HCT116 (cell line): ENCODE measurements around the gene GLRX. TPM values are rescaled to one million over a fixed set of nuclear protein-coding genes. Genes with fewer than 3 reads are reported as not detected.
"Not testable (repeated sequence)": the region's sequence is repeated elsewhere in the genome, so short reads cannot be mapped to it uniquely, and the experiment has no call there.

Source experiments
- ATAC-seq: fragments of 200-7000 bp; cut with Tn5 transposase; 2 replicates; pipeline ENCODE4 v1.9.1; 2020; ENCODE audit warnings: mild to moderate bottlenecking, moderate library complexity
- BruUV-seq: library from RNA; stranded (reverse); fragments of 400-500 nt; replicated peaks from 2 replicates; lab custom pipeline; 2021; lab: Mats Ljungman, UMichigan
- CTCF ChIA-PET: fragments of 300-600 bp; sonication (Branson Sonifier 250); formaldehyde crosslinking; loops from one replicate; lab custom pipeline; 2021; ENCODE audit warnings: antibody characterized with exemption; lab: Charles Lee
- POLR2A ChIA-PET: fragments of 300-600, 350-600 bp; sonication (Branson Sonifier 250); formaldehyde crosslinking; loops from one replicate; lab custom pipeline; 2021; ENCODE audit warnings: antibody characterized with exemption; lab: Charles Lee
- RAD21 ChIA-PET, 2 experiments: fragments of 300-600 bp; sonication (Branson Sonifier 250); formaldehyde crosslinking; loops; one replicate each; lab custom pipeline; 2023; ENCODE audit warnings: low total read pairs in 2 of 2; ENCODE audit not compliant: uncharacterized antibody in 2 of 2, unreplicated experiment in 2 of 2, low non-redundant PET in 1 of 2; lab: Charles Lee
- DNase-seq: peaks from one replicate; pipeline ENCODE4 v3.0.0-alpha.2; 2010; ENCODE audit warnings: low read depth, low spot score
- H2AFZ ChIP-seq: fragments of 200-600 bp; shearing (Covaris generic), sonication (generic); 2 replicates; pipeline ENCODE4 v1.6.1; 2017; ENCODE audit warnings: low read depth, mixed run types, mixed read lengths, antibody characterized with exemption, low read length; ENCODE audit not compliant: poor library complexity, severe bottlenecking
- H3K27ac ChIP-seq: 2 replicates; pipeline ENCODE4 v1.5.1; 2012; ENCODE audit warnings: low read depth, low read length
- H3K27me3 ChIP-seq: fragments of 200-600 bp; sonication (generic); 2 replicates; pipeline ENCODE4 v1.6.1; 2016; ENCODE audit warnings: mixed run types, low read length, mixed read lengths; ENCODE audit not compliant: insufficient read depth
- H3K36me3 ChIP-seq, 2 experiments: fragments of 200-500 bp in 1 of 2; fragments of 200-600 bp in 1 of 2; sonication (Bioruptor generic) in 1 of 2; sonication (generic) in 1 of 2; 2 replicates each; pipeline versions ENCODE4 v1.5.1 to v1.6.1; 2014 to 2016; ENCODE audit warnings: low read length in 2 of 2, inconsistent platforms in 1 of 2, mixed read lengths in 1 of 2, mixed run types in 1 of 2; ENCODE audit not compliant: insufficient read depth in 2 of 2, control insufficient read depth in 1 of 2
- H3K4me1 ChIP-seq, 2 experiments: fragments of 200-600 bp in 1 of 2; sonication (generic) in 1 of 2; 2 replicates each; pipeline versions ENCODE4 v1.5.1 to v1.6.1; 2012 to 2017; ENCODE audit warnings: low read length in 2 of 2, inconsistent platforms in 1 of 2, mild to moderate bottlenecking in 1 of 2, mixed read lengths in 1 of 2, mixed run types in 1 of 2, moderate library complexity in 1 of 2; ENCODE audit not compliant: insufficient read depth in 2 of 2, control insufficient read depth in 1 of 2
- H3K4me2 ChIP-seq: fragments of 200-600 bp; sonication (generic); 2 replicates; pipeline ENCODE4 v1.6.1; 2017; ENCODE audit warnings: mixed run types, low read length, mixed read lengths
- H3K4me3 ChIP-seq, 2 experiments: fragments of 200-600 bp in 1 of 2; sonication (generic) in 1 of 2; replicated peaks in 1 of 2; 2 replicates each; pipeline ENCODE4 v1.5.1; 2011 to 2016; ENCODE audit warnings: low read length in 2 of 2, control low read depth in 1 of 2, low read depth in 1 of 2, mild to moderate bottlenecking in 1 of 2, mixed read lengths in 1 of 2, mixed run types in 1 of 2
- H3K79me2 ChIP-seq: fragments of 200-600 bp; sonication (generic); 2 replicates; pipeline ENCODE4 v1.6.1; 2017; ENCODE audit warnings: mild to moderate bottlenecking, mixed run types, low read length, moderate library complexity, mixed read lengths; ENCODE audit not compliant: insufficient read depth
- H3K9ac ChIP-seq: fragments of 200-600 bp; sonication (generic); 2 replicates; pipeline ENCODE4 v1.6.1; 2016; ENCODE audit warnings: low read length, mixed read lengths
- H3K9me2 ChIP-seq: fragments of 200-600 bp; sonication (generic), shearing (Covaris generic); 2 replicates; pipeline ENCODE4 v1.6.1; 2017; ENCODE audit warnings: mixed run types, mild to moderate bottlenecking, moderate library complexity; ENCODE audit not compliant: insufficient read depth
- H3K9me3 ChIP-seq, 2 experiments: fragments of 200-500 bp in 1 of 2; fragments of 200-600 bp in 1 of 2; sonication (Bioruptor generic) in 1 of 2; sonication (generic) in 1 of 2; 2 replicates each; pipeline ENCODE4 v1.6.1; 2014 to 2017; ENCODE audit warnings: low read length in 2 of 2, mixed read lengths in 2 of 2, inconsistent platforms in 1 of 2, low read depth in 1 of 2, mild to moderate bottlenecking in 1 of 2, mixed run types in 1 of 2, moderate library complexity in 1 of 2; ENCODE audit not compliant: control insufficient read depth in 1 of 2, insufficient read depth in 1 of 2
- H4K20me1 ChIP-seq: fragments of 200-600 bp; sonication (generic), shearing (Covaris generic); 2 replicates; pipeline ENCODE4 v1.6.1; 2017; ENCODE audit warnings: mixed run types, mild to moderate bottlenecking, moderate library complexity; ENCODE audit not compliant: insufficient read depth
- EGR1 ChIP-seq: IDR thresholded peaks from 2 replicates; pipeline ENCODE4 v1.6.1; 2012; ENCODE audit warnings: low read depth
- ELF1 ChIP-seq: IDR thresholded peaks from 2 replicates; pipeline ENCODE4 v1.6.1; 2012; ENCODE audit warnings: low read depth, borderline replicate concordance
- EZH2 ChIP-seq: fragments of 200-600 bp; sonication (generic); IDR thresholded peaks from 2 replicates; pipeline ENCODE4 v1.6.1; 2017; ENCODE audit warnings: antibody characterized with exemption, mixed run types
- EZH2phosphoT487 ChIP-seq: fragments of 200-600 bp; IDR thresholded peaks from 2 replicates; pipeline ENCODE4 v1.6.1; 2018; ENCODE audit warnings: antibody characterized with exemption, borderline replicate concordance
- FOSL1 ChIP-seq: IDR thresholded peaks from 2 replicates; pipeline ENCODE4 v1.6.1; 2012; ENCODE audit warnings: low read depth
- JUND ChIP-seq: IDR thresholded peaks from 2 replicates; pipeline ENCODE4 v1.6.1; 2012
- RAD21 ChIP-seq: IDR thresholded peaks from 2 replicates; pipeline ENCODE4 v1.6.1; 2012; ENCODE audit warnings: low read depth, mild to moderate bottlenecking
- SRF ChIP-seq: IDR thresholded peaks from 2 replicates; pipeline ENCODE4 v1.6.1; 2012; ENCODE audit warnings: low read depth
- YY1 ChIP-seq: IDR thresholded peaks from 2 replicates; pipeline ENCODE4 v1.6.1; 2011; ENCODE audit warnings: low read length, low read depth, moderate library complexity, mild to moderate bottlenecking; ENCODE audit not compliant: insufficient replicate concordance; ENCODE audit errors: extremely low read depth
- ZFX ChIP-seq: fragments of 450-650 bp; IDR thresholded peaks from 2 replicates; pipeline ENCODE4 v1.6.1; 2017
- ZNF274 ChIP-seq: fragments of 200-500 bp; sonication (Bioruptor generic); IDR thresholded peaks from 2 replicates; pipeline ENCODE4 v1.6.1; 2014; ENCODE audit warnings: mild to moderate bottlenecking, low read depth, low read length, inconsistent platforms
- intact Hi-C: fragments of 100-400 bp; cut with micrococcal nuclease; formaldehyde crosslinking; loops from 2 replicates; pipeline ENCODE4 v1.10.0; 2022
- total RNA-seq: library from RNA; stranded (reverse); gene quantifications from one replicate; pipeline ENCODE4 v1.2.1, GENCODE V29; 2021; ENCODE audit not compliant: unreplicated experiment
- TF ChIP-seq, protein P1 (sequence below): IDR thresholded peaks from 2 replicates; pipeline ENCODE4 v1.6.1; 2012; ENCODE audit warnings: low read depth
- TF ChIP-seq, protein P2 (sequence below): IDR thresholded peaks from 2 replicates; pipeline ENCODE4 v1.6.1; 2012
- TF ChIP-seq, protein P3 (sequence below): IDR thresholded peaks from 2 replicates; pipeline ENCODE4 v1.6.1; 2012

The GLRX gene
- total RNA-seq, 1 experiment from 2014 or later = 29.3 TPM

DNA sequence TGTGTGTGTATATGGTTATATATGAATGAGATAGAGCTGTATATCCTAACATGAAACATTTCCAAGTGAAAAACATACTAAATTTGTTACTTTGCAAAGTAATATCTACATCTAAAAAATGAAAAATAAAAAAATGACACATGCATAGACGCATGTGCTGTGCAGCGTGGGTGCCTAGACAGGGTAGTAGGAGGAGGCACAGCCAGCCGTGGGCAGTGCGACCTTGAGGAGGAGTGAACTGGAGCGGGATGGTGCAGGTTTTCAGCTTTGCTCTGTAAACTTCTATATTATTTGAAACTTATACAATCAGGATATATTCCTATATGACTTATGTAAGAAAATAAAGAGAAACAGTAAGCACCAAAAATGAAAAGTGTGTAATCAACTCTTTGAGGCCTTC lies 15.0 kb upstream of the GLRX start (continued):
- TF ChIP-seq ZNF274 = no peak

DNA sequence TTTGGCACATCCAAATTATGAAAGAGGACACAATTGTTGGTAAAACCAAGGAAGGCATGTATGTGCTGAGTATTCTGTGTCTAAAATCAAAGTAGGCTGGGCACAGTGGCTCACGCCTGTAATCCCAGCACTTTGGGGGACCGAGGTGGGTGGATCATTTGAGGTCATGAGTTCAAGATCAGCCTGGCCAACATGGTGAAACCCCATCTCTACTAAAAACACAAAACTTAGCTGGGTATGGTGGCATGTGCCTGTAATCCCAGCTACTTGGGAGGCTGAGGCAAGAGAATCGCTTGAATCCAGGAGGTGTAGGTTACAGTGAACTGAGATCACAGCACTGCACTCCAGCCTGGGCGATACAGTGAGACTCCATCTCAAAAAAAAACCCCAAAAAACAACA lies 14.4 kb upstream of the GLRX start:
- CTCF ChIA-PET, H3K79me2 ChIP-seq, H3K4me3 ChIP-seq, intact Hi-C loops, H2AFZ ChIP-seq, DNase-seq, H3K9ac ChIP-seq, POLR2A ChIA-PET, H3K36me3 ChIP-seq, RAD21 ChIA-PET, BruUV-seq, H3K27ac ChIP-seq, H3K9me2 ChIP-seq, H3K4me1 ChIP-seq, ATAC-seq, H3K9me3 ChIP-seq, H3K4me2 ChIP-seq, H3K27me3 ChIP-seq, H4K20me1 ChIP-seq: not testable (repeated sequence)

DNA sequence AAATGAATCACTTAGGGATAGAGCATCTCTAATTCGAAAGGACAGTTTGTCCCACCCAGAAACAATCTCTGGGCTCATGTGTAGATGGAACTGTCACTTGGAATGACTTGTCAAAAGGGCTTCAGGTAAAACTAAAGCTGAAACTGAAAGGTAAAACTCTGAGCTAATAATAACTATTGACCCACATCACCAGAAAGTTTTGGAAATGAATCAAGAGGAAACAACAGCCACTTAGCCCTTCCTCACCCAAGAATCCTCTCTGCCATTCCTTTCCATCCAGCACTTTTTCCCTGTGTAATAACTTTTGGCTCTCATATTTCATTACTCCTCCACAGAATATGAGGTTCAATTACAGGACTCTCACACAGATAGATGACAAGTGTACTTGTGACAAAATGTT lies 14.0 kb upstream of the GLRX start:
- H3K4me3 ChIP-seq = no peak overlapping the region
- POLR2A ChIA-PET = no interaction called here
- intact Hi-C loops = no loop called here
- no peaks in the 10 kb centered on the region for H3K9me3 ChIP-seq
- no peak overlapping the region for H3K27ac ChIP-seq
- H3K9ac ChIP-seq = no peak overlapping the region
- H3K36me3 ChIP-seq = no peaks in the 10 kb centered on the region
- H3K79me2 ChIP-seq = no peaks in the 10 kb centered on the region
- ATAC-seq = no peak
- RAD21 ChIA-PET = no interaction called here
- no peaks in the 10 kb centered on the region for H3K9me2 ChIP-seq
- H2AFZ ChIP-seq = no peak overlapping the region
- no TSS peak for BruUV-seq
- no peaks in the 10 kb centered on the region for H4K20me1 ChIP-seq
- no peaks in the 10 kb centered on the region for H3K27me3 ChIP-seq
- CTCF ChIA-PET = no interaction called here
- TF ChIP-seq ZNF274 (no peak), EZH2phosphoT487 (no peak), SRF (no peak), JUND (no peak), RAD21 (no peak), YY1 (no peak), ZFX (no peak), EZH2 (no peak), ELF1 (no peak), EGR1 (no peak), FOSL1 (no peak)
- TF ChIP-seq, protein P1, sequence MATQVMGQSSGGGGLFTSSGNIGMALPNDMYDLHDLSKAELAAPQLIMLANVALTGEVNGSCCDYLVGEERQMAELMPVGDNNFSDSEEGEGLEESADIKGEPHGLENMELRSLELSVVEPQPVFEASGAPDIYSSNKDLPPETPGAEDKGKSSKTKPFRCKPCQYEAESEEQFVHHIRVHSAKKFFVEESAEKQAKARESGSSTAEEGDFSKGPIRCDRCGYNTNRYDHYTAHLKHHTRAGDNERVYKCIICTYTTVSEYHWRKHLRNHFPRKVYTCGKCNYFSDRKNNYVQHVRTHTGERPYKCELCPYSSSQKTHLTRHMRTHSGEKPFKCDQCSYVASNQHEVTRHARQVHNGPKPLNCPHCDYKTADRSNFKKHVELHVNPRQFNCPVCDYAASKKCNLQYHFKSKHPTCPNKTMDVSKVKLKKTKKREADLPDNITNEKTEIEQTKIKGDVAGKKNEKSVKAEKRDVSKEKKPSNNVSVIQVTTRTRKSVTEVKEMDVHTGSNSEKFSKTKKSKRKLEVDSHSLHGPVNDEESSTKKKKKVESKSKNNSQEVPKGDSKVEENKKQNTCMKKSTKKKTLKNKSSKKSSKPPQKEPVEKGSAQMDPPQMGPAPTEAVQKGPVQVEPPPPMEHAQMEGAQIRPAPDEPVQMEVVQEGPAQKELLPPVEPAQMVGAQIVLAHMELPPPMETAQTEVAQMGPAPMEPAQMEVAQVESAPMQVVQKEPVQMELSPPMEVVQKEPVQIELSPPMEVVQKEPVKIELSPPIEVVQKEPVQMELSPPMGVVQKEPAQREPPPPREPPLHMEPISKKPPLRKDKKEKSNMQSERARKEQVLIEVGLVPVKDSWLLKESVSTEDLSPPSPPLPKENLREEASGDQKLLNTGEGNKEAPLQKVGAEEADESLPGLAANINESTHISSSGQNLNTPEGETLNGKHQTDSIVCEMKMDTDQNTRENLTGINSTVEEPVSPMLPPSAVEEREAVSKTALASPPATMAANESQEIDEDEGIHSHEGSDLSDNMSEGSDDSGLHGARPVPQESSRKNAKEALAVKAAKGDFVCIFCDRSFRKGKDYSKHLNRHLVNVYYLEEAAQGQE = no peak
- TF ChIP-seq, protein P2, sequence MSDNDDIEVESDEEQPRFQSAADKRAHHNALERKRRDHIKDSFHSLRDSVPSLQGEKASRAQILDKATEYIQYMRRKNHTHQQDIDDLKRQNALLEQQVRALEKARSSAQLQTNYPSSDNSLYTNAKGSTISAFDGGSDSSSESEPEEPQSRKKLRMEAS = no peak
- TF ChIP-seq, protein P3, sequence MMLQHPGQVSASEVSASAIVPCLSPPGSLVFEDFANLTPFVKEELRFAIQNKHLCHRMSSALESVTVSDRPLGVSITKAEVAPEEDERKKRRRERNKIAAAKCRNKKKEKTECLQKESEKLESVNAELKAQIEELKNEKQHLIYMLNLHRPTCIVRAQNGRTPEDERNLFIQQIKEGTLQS = no peak
- H3K4me2 ChIP-seq = no peak overlapping the region
- DNase-seq = no peak
- H3K4me1 ChIP-seq = no peaks in the 10 kb centered on the region; a peak in 1 of 4 replicates
